IPS-NIHi7 (cell line): ENCODE measurements around the gene PTAFR.
A peak's percentile ranks its signal among the peaks of the same experiment; 100 is the strongest.

Experiments
- DNase-seq: peaks from one replicate; pipeline ENCODE4 v3.0.0; 2012; ENCODE audit warnings: mixed read lengths; ENCODE audit errors: extremely low spot score

Gene PTAFR

GRCh38 chr1:28122183-28122582 is 54.3 kb downstream of the PTAFR start:
- DNase-seq, result no peak

- no peak for DNase-seq
Observed at GRCh38 chr1:28119556-28119955, 56.9 kb downstream of the PTAFR start.

GRCh38 chr1:28118640-28119307 is 57.7 kb downstream of the PTAFR start:
- DNase-seq, result no peak

GRCh38 chr1:28115267-28115666 is 61.2 kb downstream of the PTAFR start:
- no peak for DNase-seq

GRCh38 chr1:28114844-28115243 is 61.6 kb downstream of the PTAFR start:
- DNase-seq, result no peak

GRCh38 chr1:28113242-28113572 is 63.3 kb downstream of the PTAFR start:
- DNase-seq, result peak; percentile 53

GRCh38 chr1:28112388-28113241 is 63.9 kb downstream of the PTAFR start:
- DNase-seq, result no peak

GRCh38 chr1:28111157-28111556 is 65.3 kb downstream of the PTAFR start:
- DNase-seq, result no peak

GRCh38 chr1:28110555-28110954 is 65.9 kb downstream of the PTAFR start:
- DNase-seq, result no peak

GRCh38 chr1:28109639-28110038 is 66.9 kb downstream of the PTAFR start:
- no peak for DNase-seq

GRCh38 chr1:28108001-28108400 is 68.5 kb downstream of the PTAFR start:
- DNase-seq, result no peak

GRCh38 chr1:28104866-28105467 is 71.5 kb downstream of the PTAFR start:
- peak; percentile 94 for DNase-seq

GRCh38 chr1:28102189-28102588 is 74.3 kb downstream of the PTAFR start:
- no peak for DNase-seq

- DNase-seq, result no peak
Observed at GRCh38 chr1:28099050-28099769, 77.3 kb downstream of the PTAFR start.
